COLO668 (cell line): ENCODE results near the gene VTCN1.
"Not testable (repeated sequence)": the region's sequence is repeated elsewhere in the genome, so short reads cannot be mapped to it uniquely, and the experiment has no call there.

Experiments used
- DNase-seq: peaks from one replicate; lab custom pipeline; 2025; ENCODE audit not compliant: unreplicated experiment; lab: John Stamatoyannopoulos, UW

The VTCN1 gene

DNA sequence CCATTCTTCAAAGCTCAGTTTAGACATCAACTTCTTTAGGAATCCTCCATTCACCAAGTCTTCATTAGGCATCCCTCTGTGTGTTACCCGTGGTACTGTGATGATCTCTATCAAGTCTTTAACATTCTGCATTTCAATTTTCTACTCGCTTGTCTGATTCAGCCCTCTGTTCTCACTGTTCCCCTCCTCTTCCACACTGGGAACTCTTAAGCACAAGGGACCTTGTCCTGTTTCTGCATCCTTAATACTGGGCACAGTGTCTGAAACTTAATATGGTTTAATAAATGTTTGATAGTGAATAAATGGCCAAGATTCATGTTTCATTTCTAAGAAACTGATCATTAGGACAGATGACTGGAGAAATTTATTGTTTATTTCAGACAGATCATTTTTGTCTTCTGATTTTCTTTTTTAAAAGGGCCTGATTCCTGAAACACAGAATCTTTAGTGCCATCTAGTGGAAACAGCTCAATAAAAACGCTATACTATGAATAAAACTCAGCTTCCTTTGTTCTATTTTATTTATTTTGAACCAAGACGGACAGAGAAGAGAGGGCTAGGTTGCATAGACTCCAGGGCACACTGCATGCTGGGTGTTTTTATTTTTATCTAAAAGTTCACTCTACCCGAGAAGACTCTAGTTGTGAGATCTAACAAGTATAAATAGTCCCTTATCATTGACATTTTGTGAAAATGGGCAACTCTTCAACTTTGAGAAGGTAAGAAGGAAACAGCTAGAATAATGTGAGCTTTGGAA is 82.2 kb downstream of the VTCN1 start:
- DNase-seq = no peak

DNA sequence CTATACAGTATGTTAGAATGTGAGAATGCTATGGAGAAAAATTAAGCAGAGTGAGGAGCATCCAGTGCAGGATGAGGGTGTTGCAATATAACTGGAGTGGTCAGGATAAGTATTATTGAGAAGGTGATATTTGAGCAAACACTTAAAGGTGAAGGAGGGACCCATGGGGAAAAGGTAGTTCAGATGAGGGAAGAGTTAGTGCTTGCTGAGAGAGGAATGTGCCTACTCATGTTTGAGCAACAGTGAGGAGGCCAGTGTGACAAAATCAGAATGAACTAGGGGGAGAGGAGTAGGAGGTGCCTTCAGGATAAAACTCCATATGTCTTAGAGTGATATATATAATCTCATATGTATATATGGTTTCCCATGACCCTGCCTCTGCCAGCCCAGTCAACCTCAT is 82.9 kb downstream of the VTCN1 start:
- DNase-seq = no peak

DNA sequence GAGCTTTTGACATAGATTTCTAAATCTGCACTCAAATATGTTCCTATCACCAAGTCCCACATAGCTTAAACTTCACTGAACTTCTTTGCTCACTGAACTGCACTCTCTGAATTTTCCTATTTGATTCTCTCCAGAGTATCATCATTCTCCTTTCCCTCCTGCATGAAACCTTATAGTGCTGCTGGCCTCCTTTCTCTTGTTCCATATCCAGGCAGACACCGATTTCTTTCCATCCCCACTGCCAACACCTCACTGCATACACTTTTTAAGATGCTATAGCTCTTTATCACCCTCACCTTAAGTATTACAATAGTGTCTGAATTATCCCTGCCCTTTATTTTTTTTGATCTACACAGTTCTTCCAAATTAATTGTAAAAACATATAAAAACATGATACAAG is 86.1 kb downstream of the VTCN1 start:
- no peak for DNase-seq

GRCh38 chr1:117123274-117123673 is 87.5 kb downstream of the VTCN1 start:
- DNase-seq = no peak

- DNase-seq = no peak
These were observed 88.2 kb downstream of the VTCN1 start for GRCh38 chr1:117122330-117123025.

DNA sequence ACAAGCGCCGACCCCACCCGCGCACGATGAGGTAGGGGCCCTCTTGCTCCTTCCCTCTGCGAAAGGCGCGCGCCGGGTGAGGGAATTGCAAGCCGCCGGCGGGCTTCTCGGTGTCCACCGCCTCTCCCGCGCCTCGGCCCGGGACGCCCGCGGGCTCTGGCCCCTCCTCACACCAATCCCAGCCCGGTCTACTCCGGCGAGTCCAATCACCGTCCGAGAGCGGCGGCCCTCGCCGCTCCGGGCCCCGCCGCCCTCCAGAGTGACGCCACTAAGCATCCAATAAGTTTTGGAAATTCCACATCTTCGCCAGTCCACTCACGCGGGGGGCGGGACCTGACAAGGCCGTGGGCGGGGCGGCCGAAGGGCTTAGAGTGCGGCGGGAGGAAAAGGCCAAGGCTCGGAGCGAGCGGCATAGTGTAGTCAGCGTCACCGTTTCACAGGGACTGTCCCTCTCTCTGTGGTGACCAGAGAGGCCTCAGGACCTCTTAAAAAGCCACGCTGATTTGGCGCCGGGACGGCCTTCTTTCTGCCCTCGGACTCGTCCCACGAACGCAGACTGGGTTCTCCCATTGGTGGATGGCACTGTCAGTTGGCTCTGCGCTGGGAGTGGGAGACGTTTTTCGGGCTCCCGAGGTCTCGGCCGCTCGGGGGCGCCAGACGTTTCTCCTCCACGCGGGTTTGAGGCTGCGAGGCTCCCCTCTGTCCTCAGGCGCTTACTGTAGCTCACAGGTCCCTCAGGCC is 89.0 kb downstream of the VTCN1 start, which contains the start of gene TRIM45:
TSS of gene TRIM45 (minus strand) at position 161 of the 741 bp plus-strand sequence. CDS start 548 bp downstream, outside the sequence.
- DNase-seq = peak; percentile 96

DNA sequence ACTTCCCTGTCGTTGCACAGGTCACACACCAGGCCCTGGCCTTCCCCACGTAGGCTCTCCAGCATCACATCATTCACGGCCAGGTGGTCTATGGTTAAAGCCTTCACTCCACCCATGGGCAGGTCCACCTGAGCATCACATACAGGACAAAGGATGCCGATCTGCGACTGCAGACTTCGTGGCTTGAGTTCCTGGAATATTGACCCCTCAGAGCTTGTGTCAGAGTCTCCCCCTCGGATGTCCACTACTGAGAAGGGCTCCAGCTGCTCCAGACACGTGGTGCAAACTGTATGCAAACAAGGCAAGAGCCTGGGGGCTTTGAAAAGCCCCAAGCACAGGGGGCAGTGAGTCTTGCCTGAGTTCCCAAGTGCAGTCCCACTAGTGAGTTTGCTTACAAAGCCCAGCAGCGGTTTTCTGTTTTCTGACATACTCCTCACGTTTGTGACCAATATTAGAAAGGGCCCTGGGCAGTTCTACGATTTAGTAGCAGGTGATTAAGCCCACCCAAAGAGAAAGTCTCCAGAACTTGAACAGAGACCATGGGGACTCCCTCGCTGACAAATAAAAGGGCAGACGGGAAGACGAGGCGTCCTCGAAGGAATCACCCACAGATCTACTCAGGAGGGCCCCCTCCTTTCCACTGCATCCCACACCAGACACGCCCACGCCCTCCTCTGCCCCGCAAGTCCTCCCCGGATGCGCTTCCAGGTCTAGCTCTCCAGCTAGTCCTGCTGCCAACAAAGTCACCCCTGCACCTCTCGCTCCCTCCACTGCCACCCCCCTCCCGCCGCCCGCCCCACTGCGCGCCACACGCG is 89.7 kb downstream of the VTCN1 start:
- DNase-seq = no peak

- not testable (repeated sequence) for DNase-seq
These were observed 91.6 kb downstream of the VTCN1 start for GRCh38 chr1:117119144-117119543.

DNA sequence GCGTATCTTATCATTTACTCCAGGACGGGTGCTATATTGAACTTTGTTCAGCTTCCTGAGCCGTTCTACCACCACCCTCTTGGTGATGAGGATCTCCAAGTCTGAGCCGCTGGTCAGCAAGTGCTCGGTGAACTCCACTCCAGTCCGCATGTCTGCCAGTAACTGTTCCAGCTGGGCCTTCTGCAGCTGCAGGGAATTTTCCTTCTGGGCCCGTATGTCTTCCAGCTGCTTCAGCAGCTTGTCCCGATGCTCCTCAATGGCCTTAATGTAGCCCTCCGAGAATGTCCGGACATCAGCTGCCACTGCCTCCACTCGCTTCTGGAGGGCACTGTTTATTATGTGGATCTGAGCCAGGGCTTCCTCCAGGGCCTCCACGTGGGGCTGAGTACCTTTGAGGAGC is 92.6 kb downstream of the VTCN1 start:
- DNase-seq = no peak

DNA sequence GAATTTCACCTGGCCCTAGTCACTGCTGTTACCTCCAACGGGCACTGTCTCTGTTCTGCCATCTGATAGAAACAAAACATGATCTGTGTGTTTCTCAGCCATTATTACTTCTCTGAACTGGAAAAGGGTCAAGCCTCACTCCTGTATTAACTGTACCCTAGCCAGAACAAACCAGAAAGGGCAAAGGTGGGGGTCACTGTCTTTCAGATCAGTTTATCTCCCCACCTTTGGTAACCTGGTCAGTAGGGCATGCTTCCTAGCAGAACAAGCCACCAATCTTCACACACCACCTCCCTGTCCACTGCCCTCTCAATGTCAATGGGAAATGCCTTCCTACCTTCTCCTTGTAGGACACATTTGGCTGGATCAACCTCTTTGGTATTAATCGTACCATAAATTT is 93.0 kb downstream of the VTCN1 start:
- no peak for DNase-seq

DNA sequence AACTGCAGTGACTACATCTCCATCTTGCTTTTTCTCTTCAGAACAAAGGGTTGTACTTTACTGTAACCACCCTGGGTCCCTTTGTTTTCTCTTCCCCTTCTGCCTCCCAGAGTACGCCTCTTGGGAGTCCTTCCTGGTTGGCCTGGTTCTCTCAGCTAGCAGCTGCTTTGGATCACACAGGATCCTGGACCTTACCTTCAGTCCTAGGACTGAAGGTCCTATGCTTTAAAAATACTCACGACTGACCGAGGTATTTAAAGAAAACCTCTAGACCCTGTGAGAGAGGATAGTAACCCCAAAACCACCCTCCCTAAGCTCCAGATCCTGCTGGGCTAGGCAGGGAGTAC is 94.0 kb downstream of the VTCN1 start:
- DNase-seq = no peak

DNA sequence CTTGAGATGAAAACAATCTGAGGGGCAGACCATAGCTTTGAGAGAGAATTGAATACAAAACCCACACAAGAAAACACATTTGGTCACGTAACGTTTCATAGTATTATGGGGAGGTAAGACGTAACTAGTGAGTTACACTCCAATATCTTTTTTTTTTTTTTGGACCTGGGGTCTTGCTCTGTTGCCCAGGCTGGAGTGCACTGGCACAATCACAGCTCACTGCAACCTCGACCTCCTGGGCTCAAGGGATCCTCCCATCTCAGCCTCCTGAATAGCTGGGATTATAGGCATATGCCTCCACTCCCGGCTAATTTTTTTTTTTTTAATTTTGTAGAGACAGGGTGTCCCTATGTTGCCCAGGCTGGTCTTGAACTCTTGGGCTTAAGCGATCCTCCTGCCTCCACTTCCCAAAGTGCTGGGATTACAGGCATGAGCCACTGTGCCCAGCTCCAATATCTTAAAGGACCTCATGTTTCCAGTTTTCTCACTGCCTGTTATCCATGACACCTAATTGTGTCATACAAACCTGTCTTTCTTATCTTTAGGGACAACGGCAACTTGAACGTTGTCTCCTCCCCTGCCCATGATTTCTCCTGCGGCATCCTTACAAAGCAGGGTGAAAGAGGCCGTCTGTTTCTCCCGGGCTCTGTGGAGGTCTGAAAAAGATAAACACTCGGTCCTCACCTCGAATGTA is 94.5 kb downstream of the VTCN1 start:
- DNase-seq = no peak

GRCh38 chr1:117114877-117115276 is 95.8 kb downstream of the VTCN1 start:
- DNase-seq = no peak

- DNase-seq = no peak
These were observed 97.5 kb downstream of the VTCN1 start for GRCh38 chr1:117113199-117113598.

DNA sequence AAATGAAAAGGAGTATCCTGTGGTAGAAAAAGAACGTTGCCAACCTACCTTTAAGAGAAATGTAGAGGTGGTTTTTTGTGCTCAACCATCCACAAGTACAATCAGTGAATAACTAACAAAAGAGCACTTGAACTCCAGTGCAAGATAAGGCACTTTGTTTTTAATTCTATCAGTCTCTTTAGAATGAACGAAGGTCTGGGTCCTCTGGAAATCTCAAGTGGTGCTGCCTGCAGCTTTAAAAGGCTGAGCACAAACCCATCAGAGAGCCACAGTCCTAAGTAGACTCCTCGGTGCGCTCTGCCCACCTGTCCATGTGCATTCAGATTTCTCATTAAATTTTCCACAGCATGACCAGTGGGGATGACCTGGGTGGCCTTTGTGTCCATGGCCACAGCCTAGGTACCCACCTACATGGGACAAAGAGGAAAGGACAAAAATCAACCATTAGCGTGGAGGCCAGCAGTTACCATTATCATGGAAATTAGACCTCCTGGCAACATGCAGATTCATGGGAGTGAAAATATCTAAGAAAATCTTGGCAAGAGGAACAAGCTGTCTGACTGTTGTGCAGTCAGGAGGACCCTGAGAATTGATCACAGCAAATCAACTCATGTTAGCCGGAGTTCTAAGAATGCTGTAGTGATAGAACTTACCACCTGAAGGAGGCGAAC is 98.5 kb downstream of the VTCN1 start:
- DNase-seq = no peak

DNA sequence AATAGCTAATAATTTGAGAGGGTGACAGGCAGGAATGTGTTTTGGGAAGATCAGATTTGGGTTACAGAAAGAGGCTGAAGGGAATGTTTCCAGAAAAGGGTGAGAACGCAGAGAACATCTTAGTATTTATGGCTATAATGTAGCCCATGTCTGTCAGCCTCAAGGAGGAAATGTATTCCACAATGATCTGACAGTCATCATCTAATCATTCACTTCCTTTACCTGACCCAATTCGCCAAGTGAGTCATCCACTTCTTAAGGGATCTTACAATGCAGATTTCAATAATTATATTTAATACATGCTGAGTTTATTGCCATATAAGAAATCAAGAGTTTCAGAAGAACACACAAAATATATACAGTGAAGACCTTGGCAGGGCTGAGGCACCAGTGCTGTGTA is 100.0 kb downstream of the VTCN1 start:
- no peak for DNase-seq

DNA sequence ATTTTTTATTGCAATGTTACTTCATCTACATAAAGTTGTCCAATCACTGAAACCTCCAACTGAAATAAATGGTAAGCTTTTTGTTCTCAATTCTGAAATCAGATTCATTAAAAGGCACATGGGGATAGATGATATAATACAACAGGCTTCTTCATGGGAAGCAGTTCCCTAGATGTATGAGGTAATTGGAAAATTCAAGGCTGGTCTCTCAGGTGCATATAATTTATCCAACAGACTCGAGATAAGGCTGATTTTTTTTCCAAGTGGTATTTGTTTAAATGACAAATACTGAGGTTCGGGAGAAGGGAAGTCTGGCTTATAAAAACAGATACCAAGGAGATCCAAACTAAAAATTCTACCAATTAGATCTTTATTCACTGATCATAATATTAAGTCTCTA is 103.4 kb downstream of the VTCN1 start:
- no peak for DNase-seq

GRCh38 chr1:117106478-117106877 is 104.2 kb downstream of the VTCN1 start:
- DNase-seq = no peak

DNA sequence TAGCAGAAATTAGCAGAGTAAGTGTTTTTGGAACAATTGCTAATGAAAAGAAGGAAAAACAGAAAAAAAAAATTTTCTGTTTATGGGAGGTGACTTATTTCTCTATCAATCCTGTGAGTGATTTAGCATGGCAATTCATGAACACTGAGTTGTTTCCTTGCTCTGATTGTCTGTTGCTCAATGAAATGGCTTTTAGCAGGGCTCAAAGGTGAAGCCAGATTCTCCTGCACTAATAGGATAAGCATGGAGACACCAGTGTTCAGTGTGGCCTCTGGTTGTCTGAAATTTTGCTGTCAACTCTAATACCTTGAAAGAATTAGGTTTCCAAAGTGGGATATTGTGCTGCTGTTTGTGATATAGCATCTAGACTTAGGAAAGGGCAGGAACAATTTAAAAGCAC is 105.0 kb downstream of the VTCN1 start:
- DNase-seq = no peak

DNA sequence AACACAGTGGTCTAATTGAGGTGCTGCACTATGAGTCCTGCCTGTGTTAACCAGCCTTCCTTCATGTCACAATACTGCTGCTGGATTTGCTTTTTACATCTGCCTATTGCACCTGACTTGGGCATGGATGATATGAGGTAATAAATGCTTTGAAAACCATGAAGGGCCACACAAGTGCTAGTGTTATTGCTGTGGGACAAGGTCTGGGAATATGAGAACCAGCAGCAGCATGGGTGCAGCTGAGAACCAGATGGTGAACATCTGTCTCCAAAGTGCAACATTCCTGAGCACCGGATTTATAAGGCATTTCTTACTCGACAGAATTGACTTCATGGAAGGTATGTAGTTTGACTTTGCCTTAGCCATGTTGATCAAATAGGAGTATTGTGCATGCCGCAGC is 105.7 kb downstream of the VTCN1 start:
- no peak for DNase-seq
